Neural cell (in vitro differentiated cells): Measurements from ENCODE around the gene NCK1. TPM values are rescaled to one million over a fixed set of nuclear protein-coding genes. Genes with fewer than 3 reads are reported as not detected.
"Not testable (repeated sequence)": the region's sequence is repeated elsewhere in the genome, so short reads cannot be mapped to it uniquely, and the experiment has no call there.

Source experiments
- H2AFZ ChIP-seq: fragments of 200-600, 300-800 bp; sonication (generic), shearing (Covaris generic); 2 replicates; pipeline ENCODE4 v1.6.0; 2014; ENCODE audit warnings: low read depth, mild to moderate bottlenecking, antibody characterized with exemption, low read length, moderate library complexity
- H3F3A ChIP-seq: fragments of 200-600 bp; shearing (Covaris generic); 2 replicates; pipeline ENCODE4 v1.6.1; 2016; ENCODE audit warnings: mild to moderate bottlenecking, moderate library complexity, mixed read lengths, antibody characterized with exemption, low read length; ENCODE audit not compliant: insufficient read depth, poor library complexity, severe bottlenecking
- H3K27ac ChIP-seq: fragments of 200-600, 300-800 bp; sonication (generic), shearing (Covaris generic); 2 replicates; pipeline ENCODE4 v1.5.1; 2014; ENCODE audit warnings: mild to moderate bottlenecking, low read length, moderate library complexity
- H3K27me3 ChIP-seq: fragments of 300-800, 200-600 bp; sonication (generic), shearing (Covaris generic); 2 replicates; pipeline ENCODE4 v1.6.0; 2014; ENCODE audit warnings: mild to moderate bottlenecking, low read depth, low read length, moderate library complexity; ENCODE audit not compliant: insufficient read depth
- H3K36me3 ChIP-seq: fragments of 300-800, 200-600 bp; sonication (generic), shearing (Covaris generic); 2 replicates; pipeline ENCODE4 v1.5.1; 2014; ENCODE audit warnings: mild to moderate bottlenecking, antibody characterized with exemption, low read length, moderate library complexity; ENCODE audit not compliant: insufficient read depth
- H3K4me2 ChIP-seq: fragments of 300-800, 200-600 bp; sonication (generic), shearing (Covaris generic); 2 replicates; pipeline ENCODE4 v1.6.0; 2014; ENCODE audit warnings: mild to moderate bottlenecking, low read length
- H3K4me3 ChIP-seq: fragments of 300-800, 200-600 bp; sonication (generic), shearing (Covaris generic); 2 replicates; pipeline ENCODE4 v1.5.1; 2014; ENCODE audit warnings: mild to moderate bottlenecking, low read length, moderate library complexity
- H3K79me2 ChIP-seq: fragments of 200-600 bp; shearing (Covaris generic); replicated peaks from 2 replicates; pipeline ENCODE4 v1.6.0; 2014; ENCODE audit warnings: mild to moderate bottlenecking, low read length, moderate library complexity; ENCODE audit not compliant: insufficient read depth
- H3K9ac ChIP-seq: fragments of 300-800, 200-600 bp; sonication (generic), shearing (Covaris generic); 2 replicates; pipeline ENCODE4 v1.6.1; 2016; ENCODE audit warnings: mild to moderate bottlenecking, low read length, mixed read lengths
- H3K9me2 ChIP-seq: fragments of 200-600 bp; shearing (Covaris generic); 2 replicates; pipeline ENCODE4 v1.6.1; 2016; ENCODE audit warnings: mild to moderate bottlenecking, low read length, mixed read lengths; ENCODE audit not compliant: insufficient read depth
- H3K9me3 ChIP-seq: fragments of 200-600, 300-800 bp; sonication (generic), shearing (Covaris generic); 2 replicates; pipeline ENCODE4 v1.6.1; 2016; ENCODE audit warnings: mild to moderate bottlenecking, mixed run types, low read length, moderate library complexity, mixed read lengths
- H4K20me1 ChIP-seq: fragments of 200-600 bp; shearing (Covaris generic); 2 replicates; pipeline ENCODE4 v1.6.1; 2016; ENCODE audit warnings: mild to moderate bottlenecking, mixed run types; ENCODE audit not compliant: insufficient read depth
- CTCF ChIP-seq: fragments of 450-650 bp; IDR thresholded peaks from 2 replicates; pipeline ENCODE4 v1.5.1; 2014; ENCODE audit warnings: antibody characterized with exemption, mild to moderate bottlenecking, moderate library complexity; ENCODE audit not compliant: poor library complexity, severe bottlenecking
- EP300 ChIP-seq: fragments of 450-650 bp; conservative IDR thresholded peaks from 2 replicates; pipeline ENCODE4 v1.6.1; 2014; ENCODE audit warnings: antibody characterized with exemption, mild to moderate bottlenecking, moderate library complexity; ENCODE audit not compliant: poor library complexity, severe bottlenecking
- EZH2 ChIP-seq: fragments of 200-600, 300-800 bp; shearing (Covaris generic), sonication (generic); IDR thresholded peaks from 2 replicates; pipeline ENCODE4 v1.6.1; 2014; ENCODE audit warnings: antibody characterized with exemption, low read length, borderline replicate concordance, mild to moderate bottlenecking; ENCODE audit not compliant: insufficient read depth, poor library complexity, severe bottlenecking
- MXI1 ChIP-seq: fragments of 450-650 bp; conservative IDR thresholded peaks from 2 replicates; pipeline ENCODE4 v1.6.1; 2014; ENCODE audit warnings: antibody characterized with exemption, mild to moderate bottlenecking; ENCODE audit not compliant: poor library complexity, severe bottlenecking
- POLR2AphosphoS5 ChIP-seq: IDR thresholded peaks from 2 replicates; pipeline ENCODE4 v1.6.1; 2012
- RAD21 ChIP-seq: fragments of 450-650 bp; conservative IDR thresholded peaks from 2 replicates; pipeline ENCODE4 v1.6.1; 2014; ENCODE audit warnings: antibody characterized with exemption, mild to moderate bottlenecking, moderate library complexity
- SMC3 ChIP-seq: fragments of 450-650 bp; conservative IDR thresholded peaks from 2 replicates; pipeline ENCODE4 v1.6.1; 2014; ENCODE audit warnings: antibody characterized with exemption, mild to moderate bottlenecking, moderate library complexity; ENCODE audit not compliant: poor library complexity
- TAF1 ChIP-seq: IDR thresholded peaks from 2 replicates; pipeline ENCODE4 v1.6.1; 2012; ENCODE audit warnings: low read depth
- polyA plus RNA-seq: library from polyadenylated mRNA; depleted of rRNA; stranded (reverse); fragments of >200 nt; gene quantifications from 2 replicates; pipeline ENCODE4 v1.2.3, GENCODE V29; 2014

NCK1 gene
- polyA plus RNA-seq, 1 donor from 2014 or later, result 21.5 TPM

GRCh38 chr3:136960838-136961836 is 99.1 kb downstream of the NCK1 start:
- no peak overlapping the region for H3K9ac ChIP-seq
- H3K79me2 ChIP-seq, result no peaks in the 10 kb centered on the region
- no peak overlapping the region for H2AFZ ChIP-seq
- no peaks in the 10 kb centered on the region for H3K9me3 ChIP-seq
- H3K27me3 ChIP-seq, result no peaks in the 10 kb centered on the region
- H3K36me3 ChIP-seq, result no peaks in the 10 kb centered on the region
- no peaks in the 10 kb centered on the region for H3K9me2 ChIP-seq
- H3K27ac ChIP-seq, result no peak overlapping the region
- TF ChIP-seq RAD21, result no peak
- TF ChIP-seq SMC3, result no peak
- no peak for TF ChIP-seq MXI1
- no peak for TF ChIP-seq EZH2
- no peak for TF ChIP-seq POLR2AphosphoS5
- TF ChIP-seq CTCF, result no peak
- no peak for TF ChIP-seq EP300
- H3K4me2 ChIP-seq, result no peak overlapping the region
- H4K20me1 ChIP-seq, result no peaks in the 10 kb centered on the region
- H3K4me3 ChIP-seq, result no peak overlapping the region
- no peaks in the 10 kb centered on the region for H3F3A ChIP-seq

GRCh38 chr3:136962927-136963326 is 100.9 kb downstream of the NCK1 start:
- H3K79me2 ChIP-seq, result no peaks in the 10 kb centered on the region
- no peaks in the 10 kb centered on the region for H3K9me2 ChIP-seq
- H3K4me2 ChIP-seq, result no peak overlapping the region
- H3K27me3 ChIP-seq, result no peaks in the 10 kb centered on the region
- H3K27ac ChIP-seq, result no peak overlapping the region
- H3K36me3 ChIP-seq, result no peaks in the 10 kb centered on the region
- H3F3A ChIP-seq, result no peaks in the 10 kb centered on the region
- H3K9ac ChIP-seq, result no peak overlapping the region
- H4K20me1 ChIP-seq, result no peaks in the 10 kb centered on the region
- H2AFZ ChIP-seq, result no peak overlapping the region
- TF ChIP-seq POLR2AphosphoS5 (no peak), TAF1 (no peak), SMC3 (no peak)
- H3K4me3 ChIP-seq, result no peak overlapping the region
- no peaks in the 10 kb centered on the region for H3K9me3 ChIP-seq

- not testable (repeated sequence) for H3K4me2 ChIP-seq, H3K27me3 ChIP-seq, H3K36me3 ChIP-seq, H3K4me3 ChIP-seq, H4K20me1 ChIP-seq, H3K79me2 ChIP-seq, H3K9me3 ChIP-seq, H3K9me2 ChIP-seq, H3K9ac ChIP-seq, H3F3A ChIP-seq, H2AFZ ChIP-seq, H3K27ac ChIP-seq
These were observed 107.5 kb downstream of the NCK1 start for GRCh38 chr3:136969539-136969938.
